ENCODE results near the gene DCANP1.

Gene DCANP1

DNA sequence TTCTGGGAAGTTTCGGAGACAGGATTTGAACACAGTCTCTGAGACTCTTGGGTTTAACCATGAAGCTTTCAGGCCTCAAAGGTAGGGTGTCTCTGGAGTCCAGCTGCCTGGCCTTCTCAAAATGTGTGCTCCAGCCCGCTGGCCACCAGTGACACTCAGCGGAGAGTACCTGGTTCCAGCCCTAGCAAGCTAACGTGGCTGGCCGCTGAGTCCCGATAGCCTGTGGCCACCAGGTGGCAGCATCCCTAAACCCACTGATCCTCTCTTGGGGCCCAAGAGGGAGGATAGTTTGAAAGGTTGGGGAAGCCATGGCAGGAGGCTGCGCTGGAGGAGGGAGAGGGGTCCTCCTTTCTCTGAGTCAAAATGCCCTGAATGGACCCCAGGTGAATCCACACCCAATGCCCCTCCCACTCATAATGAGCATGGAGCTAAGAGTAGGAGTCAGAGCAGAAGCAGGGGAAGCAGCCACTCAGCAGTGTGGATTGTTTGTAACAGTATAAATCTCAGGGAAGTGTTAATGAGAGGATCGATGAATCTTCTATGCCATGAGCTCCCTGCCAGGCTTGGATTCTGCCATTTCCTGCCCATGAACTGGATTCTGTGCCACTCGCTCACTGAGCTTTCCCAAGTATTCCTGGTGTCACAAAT is 10.4 kb upstream of the DCANP1 start:
- FAIRE-seq (no peak), DNase-seq (ENCODE audit: low spot score) (no peak)

DNA sequence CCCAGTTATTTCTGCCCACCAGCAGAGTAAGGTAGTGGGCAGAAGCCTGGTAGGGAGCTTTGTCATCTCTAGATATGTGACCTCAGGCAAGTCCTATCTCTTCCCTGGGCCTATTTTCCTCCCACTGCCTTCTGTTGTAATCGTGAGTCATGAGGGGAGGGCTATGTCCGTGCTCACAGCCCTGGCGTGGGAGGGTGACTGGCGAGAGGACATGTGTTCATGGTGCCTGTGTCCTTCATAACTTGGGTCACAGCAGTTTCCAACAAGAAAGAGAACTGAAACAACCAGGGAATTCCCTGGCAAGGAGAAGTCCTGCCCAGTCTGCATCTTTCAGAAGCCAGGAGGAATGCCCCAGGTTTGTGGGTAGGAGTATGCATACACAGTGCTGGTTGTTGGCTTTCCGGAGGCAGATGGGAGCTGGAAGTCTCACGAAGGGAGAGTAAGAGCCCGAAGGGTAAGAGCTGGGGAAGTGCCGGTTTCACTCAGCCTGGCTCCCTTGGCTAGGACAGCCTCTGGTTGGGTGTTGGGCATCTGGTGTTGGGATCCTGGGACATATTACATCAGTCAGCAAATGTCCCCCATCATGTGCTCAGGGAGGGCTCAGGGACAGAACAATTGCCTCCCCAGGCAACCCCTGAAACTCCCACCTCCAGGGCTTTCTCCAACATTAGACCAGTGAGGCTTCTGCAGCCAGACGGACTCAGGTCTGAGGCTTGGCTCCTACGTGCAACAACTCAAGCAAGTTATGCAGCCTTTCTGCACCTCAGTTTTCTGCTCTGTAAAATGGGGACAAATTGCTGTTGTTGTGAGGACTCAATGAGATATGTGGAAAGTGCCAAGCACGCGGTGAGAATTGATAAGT is 9.3 kb upstream of the DCANP1 start:
- FAIRE-seq (peak; percentile 69), DNase-seq (ENCODE audit: low spot score) (peak; percentile 84)

DNA sequence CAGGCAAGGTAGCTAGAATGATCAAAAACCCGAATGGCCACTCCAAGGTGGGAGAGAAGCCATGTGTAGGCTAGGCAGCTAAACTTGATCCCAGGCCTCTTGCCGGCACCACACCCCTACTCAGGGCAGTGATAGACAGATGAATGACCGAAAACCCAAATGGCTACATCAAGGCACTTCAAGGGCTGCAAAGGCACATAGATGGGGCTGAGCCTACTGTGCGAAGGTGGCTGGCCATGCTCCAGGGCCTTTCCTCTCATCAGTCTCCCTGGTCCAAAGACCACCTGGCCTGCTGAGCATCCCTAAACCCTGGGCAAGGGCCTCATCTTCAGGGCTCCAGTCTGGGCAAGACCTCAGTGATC is 8.7 kb upstream of the DCANP1 start:
- no peak for FAIRE-seq
- DNase-seq (ENCODE audit: low spot score), result no peak

DNA sequence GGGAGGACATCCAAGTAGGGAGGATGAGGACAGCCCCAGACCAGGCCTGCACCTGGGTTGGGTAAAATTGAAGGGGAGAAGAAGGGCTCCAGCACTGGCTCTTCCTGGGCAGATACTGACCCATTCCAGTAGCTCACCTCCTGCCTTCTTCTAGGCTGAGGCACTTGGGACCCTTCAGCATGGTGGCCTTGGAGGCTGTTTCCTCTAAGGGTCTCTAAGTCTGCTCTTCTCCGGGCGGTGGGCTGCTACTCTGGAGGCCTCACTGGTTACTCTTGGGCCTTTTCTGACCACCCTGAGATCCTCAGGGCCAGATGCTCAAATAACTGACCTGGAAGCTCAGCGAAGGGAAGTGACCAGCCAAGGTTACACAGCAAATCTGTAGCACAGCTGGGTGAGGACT is 7.8 kb upstream of the DCANP1 start:
- FAIRE-seq (no peak), DNase-seq (ENCODE audit: low spot score) (no peak)

DNA sequence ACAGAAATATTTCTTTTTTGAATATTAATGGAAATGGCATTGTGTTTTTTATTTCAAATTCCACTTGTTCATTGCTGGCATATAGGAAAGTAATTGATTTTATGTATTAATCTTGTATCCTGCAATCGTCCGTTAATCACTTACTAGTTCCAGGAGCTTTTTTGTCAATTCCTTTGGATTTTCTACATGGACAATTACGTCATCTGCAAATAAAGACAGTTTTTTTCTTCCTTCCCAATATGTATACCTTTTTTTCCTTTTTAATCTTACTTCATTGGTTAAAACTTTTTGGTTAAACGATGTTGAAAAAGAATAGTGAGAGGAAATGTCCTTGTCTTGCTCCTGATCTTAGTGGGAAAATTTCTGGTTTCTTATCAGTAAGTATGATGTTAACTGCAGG is 6.5 kb upstream of the DCANP1 start:
- FAIRE-seq (no peak), DNase-seq (ENCODE audit: low spot score) (no peak)

DNA sequence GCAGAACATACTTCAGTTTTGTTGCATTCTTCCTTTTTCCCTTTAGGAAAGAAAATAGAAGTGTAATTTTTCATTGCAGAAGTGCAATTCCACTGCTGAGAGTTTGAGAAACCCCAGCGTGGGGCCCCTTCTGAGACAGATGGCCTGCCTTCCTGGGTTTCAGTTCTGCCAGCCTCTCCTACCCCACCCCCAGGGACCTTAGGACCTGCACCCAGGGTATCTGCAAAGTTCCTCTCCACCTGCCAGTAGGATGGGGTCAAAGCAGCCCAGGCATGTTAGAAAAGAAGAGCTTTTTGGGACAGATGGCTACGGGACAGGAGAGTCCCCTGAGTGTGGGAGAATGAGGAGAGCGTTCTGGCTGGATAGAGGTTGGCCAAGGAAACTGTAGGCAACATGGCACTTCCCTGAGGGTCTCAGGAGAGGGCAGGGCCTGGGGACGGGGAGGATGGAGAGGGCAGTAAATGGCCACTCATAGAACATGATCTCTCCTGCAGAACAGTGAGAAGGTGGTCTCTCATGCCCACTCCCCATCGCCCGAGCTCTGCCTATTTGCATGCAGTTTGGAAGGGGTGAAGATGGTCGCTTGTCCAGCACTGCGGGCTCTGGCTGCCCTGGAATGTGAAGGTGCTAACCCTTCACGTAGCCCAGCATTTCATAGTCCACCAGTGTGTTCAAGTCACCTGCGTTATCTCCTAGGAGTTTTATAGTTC is 5.3 kb upstream of the DCANP1 start, which contains the start of gene TIFAB:
TSS of gene TIFAB (minus strand) at position 31 of the 710 bp plus-strand sequence. CDS start 2,412 bp downstream, outside the sequence.
- FAIRE-seq, result no peak
- DNase-seq (ENCODE audit: low spot score), result no peak

DNA sequence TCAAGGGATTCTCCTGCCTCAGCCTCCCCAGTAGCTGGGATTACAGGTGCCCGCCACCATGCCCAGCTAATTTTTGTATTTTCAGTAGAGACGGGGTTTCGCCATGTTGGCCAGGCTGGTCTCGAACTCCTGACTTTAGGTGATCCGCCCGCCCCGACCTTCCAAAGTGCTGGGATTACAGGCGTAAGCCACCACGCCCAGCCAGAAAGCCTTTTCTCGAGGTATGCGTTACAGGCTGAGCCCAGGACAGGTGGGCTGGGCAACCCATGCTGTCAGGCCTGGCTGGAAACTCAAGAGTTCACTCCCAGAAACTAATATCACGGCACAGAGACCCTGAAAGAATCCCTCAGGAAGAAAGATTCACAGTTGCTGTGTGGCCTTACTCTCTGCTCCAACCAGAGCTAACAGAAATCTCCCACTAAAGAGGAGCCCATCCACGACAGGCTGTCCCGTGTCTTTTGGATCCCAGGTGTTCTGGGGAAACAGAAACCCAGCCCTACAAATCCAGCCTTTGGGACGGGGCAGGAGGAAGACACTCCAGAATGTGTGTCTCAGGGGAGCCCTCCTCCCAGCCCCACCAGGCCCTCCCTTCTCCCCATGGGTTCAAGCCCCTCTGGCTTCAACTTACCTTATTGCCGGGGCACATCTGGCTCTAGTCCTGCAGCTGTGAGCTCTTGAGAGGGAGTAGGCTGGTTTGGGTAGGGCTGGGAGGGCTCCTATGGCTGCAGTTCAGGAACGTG is 4.6 kb upstream of the DCANP1 start:
- FAIRE-seq (no peak), DNase-seq (ENCODE audit: low spot score) (no peak)

DNA sequence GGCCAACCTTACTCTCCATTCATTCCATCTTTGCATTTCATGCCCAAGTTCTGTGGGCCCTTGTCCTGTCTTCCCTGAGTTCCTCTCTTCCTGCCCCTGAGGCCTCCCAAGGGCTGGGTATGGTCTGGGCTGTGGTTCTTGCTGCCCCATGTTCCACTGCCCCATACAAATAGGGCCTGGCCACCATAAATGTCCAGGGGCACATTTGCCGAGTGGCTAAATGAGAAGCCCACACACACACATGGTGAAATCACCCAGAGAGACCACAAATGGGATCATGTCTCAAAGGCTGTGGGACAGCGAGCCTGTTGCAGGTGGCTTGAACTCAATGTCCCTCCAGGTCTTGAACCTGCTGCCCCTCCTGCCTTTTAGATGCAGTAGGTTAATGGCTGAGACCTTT is 3.8 kb upstream of the DCANP1 start:
- FAIRE-seq (no peak), DNase-seq (ENCODE audit: low spot score) (no peak)

DNA sequence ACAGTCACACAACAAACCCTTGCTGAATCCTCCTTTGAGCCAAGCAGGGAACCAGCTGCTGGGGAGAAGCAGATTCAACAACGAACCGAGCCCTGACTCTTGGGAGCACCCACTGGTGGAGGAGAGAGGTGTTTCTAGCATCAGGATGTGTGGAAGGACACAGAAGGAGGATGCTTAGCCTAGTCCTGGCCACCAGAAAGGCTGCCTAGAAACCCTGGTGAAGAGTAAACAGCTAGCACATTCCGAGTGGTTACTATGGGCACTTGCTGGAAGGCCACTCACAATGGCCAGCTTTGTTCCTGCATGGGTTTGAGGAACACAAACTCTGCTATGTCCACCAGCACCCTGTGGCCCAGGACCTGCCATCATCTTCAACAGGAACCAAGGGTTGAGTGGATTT is 3.2 kb upstream of the DCANP1 start:
- FAIRE-seq, result no peak
- no peak for DNase-seq (ENCODE audit: low spot score)

DNA sequence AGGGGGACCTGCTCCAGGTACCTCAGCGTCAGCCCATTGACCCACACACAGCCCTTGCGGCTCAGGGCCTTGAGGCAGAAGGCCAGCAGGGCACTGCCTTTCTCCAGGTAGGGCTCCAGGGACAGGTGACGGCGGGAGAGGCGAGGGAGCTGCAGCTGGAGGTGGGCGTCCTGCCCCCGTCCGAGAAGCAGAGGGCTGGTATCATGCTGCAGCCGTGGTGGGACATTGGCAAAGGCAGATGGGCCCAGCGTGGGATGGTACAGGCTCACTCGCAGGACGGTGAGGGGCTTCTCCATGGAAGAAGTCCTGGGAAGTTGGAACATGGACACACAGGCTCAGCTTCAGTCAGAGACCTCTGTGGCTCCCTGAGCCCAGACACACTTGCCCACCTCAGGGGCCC is 2.5 kb upstream of the DCANP1 start:
- no peak for FAIRE-seq
- DNase-seq (ENCODE audit: low spot score), result no peak

DNA sequence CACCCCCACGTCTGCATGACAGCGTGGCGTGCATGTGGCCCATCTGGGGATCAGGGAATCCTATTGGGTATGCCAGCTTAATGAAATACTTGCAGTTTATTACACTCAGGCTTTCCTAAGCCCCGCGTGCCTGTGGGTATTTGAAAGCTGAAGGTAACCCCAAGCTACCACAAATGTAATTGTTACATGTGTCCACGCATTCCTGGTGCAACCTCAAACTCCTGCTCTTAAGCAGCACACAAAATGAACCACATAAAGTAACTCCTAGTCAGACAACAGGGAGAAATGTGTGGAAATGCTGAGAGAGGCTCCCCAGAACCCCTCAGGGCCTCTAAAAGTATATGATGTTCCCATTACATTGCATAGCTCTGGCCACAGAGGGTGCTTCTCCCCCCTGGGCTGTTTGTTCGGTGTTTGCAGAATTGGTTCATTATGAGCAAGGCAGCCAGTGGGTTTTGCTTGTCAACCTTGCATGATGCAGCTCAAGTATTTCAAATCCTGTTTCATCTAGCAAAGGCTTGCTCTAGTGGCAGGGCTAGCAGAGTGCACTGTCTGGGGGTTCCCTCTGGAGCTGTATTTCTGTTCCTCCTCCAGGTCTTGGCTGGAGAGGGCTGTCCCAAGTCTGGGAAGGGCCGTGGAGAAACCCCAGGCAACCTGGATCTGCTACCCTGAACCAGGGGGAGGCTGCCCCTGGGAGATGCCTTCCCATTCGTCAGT is 1.8 kb upstream of the DCANP1 start:
- no peak for FAIRE-seq

DNA sequence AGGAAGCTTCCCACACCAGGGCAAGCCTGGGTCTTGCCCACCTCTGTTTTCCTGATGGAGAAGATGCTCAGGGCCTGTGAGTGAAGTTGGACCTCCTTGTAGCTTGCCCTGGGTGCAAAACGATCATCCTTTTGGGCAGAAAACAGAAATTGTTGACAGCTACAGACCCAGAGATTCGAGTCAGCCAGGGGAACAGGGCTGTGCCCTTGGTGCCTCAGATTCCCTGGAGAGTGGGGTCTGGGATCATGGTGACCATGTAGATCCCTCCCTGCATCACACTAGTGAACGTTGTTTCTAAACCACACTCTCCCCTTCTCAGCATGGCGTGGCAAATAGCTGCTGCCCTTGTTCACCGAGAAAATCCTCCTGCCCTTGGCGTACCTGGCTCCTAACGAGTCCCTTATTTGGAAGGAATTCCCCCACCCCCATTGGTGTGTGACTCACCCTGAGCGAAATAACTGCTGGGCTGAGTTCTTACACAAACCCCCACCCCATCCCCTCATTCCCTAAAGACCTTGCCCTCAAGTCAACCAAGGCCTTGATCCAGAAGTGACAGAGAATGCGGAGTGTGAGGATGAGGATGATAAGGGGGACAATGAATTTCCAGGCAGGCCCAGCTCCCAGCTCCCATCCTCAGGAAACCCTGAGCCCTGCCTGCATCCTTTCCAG is 1.1 kb upstream of the DCANP1 start:
- DNase-seq (ENCODE audit: low spot score) (no peak), FAIRE-seq (no peak)

More for the DNA sequence above, 1.8 kb upstream of the DCANP1 start:
- no peak for DNase-seq (ENCODE audit: low spot score)

DNA sequence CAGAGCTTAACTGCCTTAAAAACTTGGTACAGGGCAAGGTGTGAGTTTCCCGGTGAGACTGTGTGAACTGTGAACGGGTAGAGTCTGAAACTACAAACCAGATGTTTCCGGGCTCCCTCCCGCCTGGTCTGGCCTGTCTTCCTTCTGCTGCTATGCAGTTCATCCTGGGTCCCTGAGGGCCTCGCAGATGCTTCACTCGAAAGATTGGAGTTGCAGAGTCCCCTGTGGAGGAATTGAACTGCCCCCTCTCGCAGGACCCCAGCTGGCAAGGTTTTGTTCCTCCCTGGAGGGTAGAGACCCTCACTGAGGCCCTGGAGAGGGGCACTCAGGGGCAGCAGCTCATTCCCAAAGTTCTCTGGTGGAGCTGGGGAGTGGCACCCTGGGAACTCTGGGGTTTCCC is 533 bp downstream of the DCANP1 start:
- no peak for DNase-seq (ENCODE audit: low spot score)
- FAIRE-seq, result no peak

DNA sequence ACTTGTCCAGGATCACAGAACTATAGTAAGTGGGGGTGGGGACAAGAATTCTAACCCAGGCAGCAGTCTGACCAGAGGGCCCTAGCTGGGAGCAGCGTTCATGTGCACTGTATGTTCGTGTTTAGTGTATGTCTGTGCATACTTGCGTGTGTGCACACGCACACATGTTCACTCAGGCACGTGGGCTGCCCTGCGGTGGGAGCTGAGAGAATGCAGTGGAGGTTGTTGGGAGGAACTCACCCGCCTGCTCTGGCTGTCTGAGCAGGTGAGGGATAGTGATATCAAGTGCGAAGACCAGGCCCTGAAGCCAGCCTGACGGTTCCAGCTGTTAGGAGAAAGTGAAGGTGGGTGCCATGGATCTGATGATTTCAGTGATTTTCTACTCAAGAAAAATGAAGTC is 942 bp downstream of the DCANP1 start:
- DNase-seq (ENCODE audit: low spot score) (no peak), FAIRE-seq (no peak)

DNA sequence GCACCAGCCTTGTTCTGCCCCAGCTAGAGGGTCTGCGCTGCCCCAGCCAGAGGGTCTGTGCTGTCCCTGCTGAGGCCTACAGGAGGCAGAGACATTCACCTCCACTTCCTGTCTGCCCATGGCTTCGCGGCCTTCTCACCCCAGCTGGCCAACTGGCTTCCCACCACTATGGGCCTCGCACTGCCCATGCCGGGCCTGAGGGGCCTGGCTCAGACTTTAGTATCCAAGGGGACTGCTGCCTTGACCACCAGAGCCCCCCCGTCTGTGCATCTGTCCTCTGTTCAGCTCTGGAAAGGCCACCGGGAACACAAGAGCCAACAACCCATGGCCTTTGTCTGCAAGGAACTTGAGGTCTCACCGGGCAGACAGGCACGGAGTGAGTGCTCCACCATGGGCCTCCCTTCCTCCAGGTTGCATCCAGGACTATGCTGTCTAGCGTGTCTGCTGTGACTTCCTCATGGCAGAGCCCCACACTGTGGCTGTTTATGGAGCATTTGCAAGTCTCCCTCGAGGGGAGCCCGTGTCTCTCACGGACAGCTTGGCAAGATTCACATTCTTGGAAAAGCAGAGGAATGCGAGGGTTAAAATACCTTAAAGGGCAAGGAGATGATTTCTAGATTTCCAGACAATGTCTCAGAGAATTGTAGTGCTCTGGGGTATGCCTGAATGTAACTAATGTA is 1.7 kb downstream of the DCANP1 start:
- no peak for FAIRE-seq

DNA sequence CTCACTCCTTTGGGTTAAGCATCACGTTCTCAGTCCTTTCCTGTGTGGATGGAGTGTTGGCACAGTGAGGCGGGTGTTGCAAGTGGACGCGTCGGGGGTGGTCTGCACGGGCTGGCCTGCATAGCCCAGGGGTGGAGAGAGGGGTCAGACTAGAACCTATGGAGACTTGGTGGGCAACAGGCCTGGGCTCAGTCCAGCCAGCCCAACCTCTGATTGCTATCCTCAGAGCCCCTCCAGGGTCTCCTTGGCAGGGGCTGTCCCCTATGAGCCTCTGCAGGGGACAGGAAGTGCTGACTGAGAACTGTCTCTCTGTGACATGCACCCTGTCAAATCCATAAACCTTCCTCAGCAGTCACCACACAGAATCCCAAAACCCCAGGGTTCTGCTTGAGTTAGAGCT is 2.3 kb downstream of the DCANP1 start:
- FAIRE-seq, result no peak
- DNase-seq (ENCODE audit: low spot score), result no peak

More for the DNA sequence above, 1.7 kb downstream of the DCANP1 start:
- DNase-seq (ENCODE audit: low spot score), result no peak

DNA sequence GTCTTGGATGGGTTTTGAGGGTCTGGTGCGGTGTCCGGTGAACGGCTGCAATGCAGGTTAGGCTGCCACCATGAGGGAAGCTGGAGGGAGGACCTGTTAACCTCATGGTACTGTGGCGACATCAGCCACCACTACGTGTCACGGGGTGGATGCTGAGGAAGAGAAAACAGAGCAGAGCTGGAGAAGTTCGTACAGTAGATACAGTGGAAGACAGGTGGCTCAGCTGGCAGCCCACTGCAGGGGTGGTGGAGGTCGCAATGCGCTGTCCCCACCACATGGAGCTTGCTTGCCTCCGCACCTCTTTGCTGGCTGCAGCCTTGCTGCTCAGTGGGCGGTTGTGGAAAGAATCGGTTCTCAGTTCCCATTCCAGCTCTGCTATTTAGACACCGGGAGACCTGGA is 2.8 kb downstream of the DCANP1 start:
- DNase-seq (ENCODE audit: low spot score), result no peak
- no peak for FAIRE-seq

DNA sequence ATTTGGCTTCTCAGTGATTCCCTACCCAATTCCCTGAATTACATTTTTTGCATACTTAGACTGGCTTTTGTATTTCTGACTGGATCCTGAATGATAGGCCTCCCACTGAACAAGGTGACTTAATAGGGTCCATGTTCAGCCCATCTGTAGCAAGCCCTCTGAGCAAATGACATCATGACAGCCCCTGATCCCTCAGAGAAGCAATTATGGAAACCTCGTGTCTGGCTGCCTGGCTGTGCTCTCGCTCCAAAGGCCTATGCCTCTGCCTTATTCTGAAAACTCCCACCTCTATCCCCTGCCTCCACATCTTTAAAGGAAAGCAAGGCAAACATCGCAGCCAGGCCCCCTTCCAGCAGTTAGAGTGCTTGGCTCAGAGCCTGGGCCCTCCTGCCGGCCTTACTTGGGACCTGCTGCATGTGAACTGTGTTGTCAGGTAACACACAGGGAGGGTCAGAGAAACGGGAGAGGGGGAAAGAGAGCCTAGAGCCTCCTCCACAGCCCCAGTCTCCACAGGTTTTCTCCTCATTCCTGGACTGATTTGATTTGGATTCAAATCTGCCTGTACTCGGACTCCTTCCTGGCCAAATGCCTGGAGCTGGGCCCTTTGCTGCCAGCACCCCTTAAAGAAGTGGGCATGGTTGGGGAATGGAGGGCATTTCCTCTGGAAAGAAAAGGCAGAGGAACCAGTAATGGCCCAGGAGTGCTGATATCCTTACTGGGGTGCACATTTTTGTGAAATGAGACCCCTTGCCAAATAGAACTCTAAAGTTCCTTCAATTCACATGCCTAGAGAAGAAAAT is 3.8 kb downstream of the DCANP1 start:
- FAIRE-seq (no peak), DNase-seq (ENCODE audit: low spot score) (no peak)
